Measurements from ENCODE around the gene CFAP61. TPM values are rescaled to one million over a fixed set of nuclear protein-coding genes. Genes with fewer than 3 reads are reported as not detected.

The CFAP61 gene
- total RNA-seq, 1 donor from 2014 or later = not detected

GRCh38 chr20:20195021-20195705, 142.8 kb downstream of the CFAP61 start:
- no peaks in the 10 kb centered on the region for H3K27me3 ChIP-seq

DNA sequence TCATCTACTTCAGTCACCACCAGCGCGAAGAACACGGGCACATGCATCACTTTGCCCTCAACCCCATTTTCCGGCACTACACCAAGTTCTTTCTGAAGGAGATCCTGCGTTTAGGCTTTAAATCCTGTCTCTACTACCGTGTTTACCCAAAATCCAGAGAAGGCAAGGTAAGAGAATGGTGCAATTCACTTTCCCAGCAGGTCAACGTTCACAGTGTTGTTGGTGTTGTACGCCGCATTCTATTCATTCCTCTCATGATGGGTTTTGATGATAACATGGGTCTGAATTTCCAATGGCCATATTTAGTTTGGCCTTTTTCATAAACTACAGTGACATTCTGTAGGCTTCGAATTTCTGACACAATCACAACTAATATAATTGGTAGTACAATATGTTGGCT, 144.3 kb downstream of the CFAP61 start:
- H3K4me1 ChIP-seq = no peaks in the 10 kb centered on the region
- DNase-seq (ENCODE audit: low spot score in 2 of 2) = no peak
- no peaks in the 10 kb centered on the region for H3K36me3 ChIP-seq
- H3K4me3 ChIP-seq = no peak overlapping the region
- intact Hi-C loops (cut with DNase I) = no loop called here
- TF ChIP-seq CTCF (IDR thresholded peaks at IDR 0.05) = no peak
- H3K9me3 ChIP-seq = no peaks in the 10 kb centered on the region
- H3K27me3 ChIP-seq = no peaks in the 10 kb centered on the region
- no peak overlapping the region for H3K27ac ChIP-seq

More at GRCh38 chr20:20195021-20195705, 142.8 kb downstream of the CFAP61 start:
- Histone ChIP-seq H3K4me1 (no peaks in the 10 kb centered on the region), H3K4me3 (no peak overlapping the region), H3K9me3 (no peaks in the 10 kb centered on the region), H3K36me3 (no peaks in the 10 kb centered on the region), H3K27ac (no peak overlapping the region)
- no peak for TF ChIP-seq CTCF (IDR thresholded peaks at IDR 0.05)
- DNase-seq (ENCODE audit: low spot score in 2 of 2) = no peak
- intact Hi-C loops (cut with DNase I) = no loop called here

DNA sequence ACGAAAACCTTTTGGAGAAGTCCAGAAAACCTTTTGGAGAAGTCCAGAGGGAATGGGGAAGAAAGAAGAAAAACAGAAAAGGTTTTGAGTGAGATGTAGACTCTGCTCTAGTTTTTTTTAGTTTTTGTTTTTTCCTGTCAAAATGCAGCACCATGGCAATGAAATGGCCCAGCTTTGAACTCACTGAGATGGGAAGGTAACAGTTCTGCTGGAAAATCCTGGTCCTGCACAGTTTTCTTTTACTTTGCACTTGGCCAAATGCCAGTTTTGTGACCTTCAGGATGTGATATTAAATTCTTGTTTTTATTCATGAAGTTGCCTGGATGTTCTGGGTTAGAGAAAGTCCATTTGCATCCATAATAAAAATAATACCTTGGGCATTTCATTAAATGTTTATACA, 145.7 kb downstream of the CFAP61 start:
- Histone ChIP-seq H3K36me3 (no peaks in the 10 kb centered on the region), H3K27me3 (no peaks in the 10 kb centered on the region), H3K9me3 (no peaks in the 10 kb centered on the region), H3K27ac (no peak overlapping the region), H3K4me3 (no peak overlapping the region), H3K4me1 (no peaks in the 10 kb centered on the region)
- TF ChIP-seq CTCF (IDR thresholded peaks at IDR 0.05) = no peak
- DNase-seq (ENCODE audit: low spot score in 2 of 2) = no peak
- intact Hi-C loops (cut with DNase I) = no loop called here

- intact Hi-C loops (cut with DNase I) = no loop called here
- Histone ChIP-seq H3K27ac (no peak overlapping the region), H3K4me3 (no peak overlapping the region), H3K9me3 (no peaks in the 10 kb centered on the region), H3K4me1 (no peaks in the 10 kb centered on the region), H3K27me3 (no peaks in the 10 kb centered on the region), H3K36me3 (no peaks in the 10 kb centered on the region)
- no peak for TF ChIP-seq CTCF (IDR thresholded peaks at IDR 0.05)
- DNase-seq (ENCODE audit: low spot score in 2 of 2) = no peak
Measured at GRCh38 chr20:20199361-20200160, 147.2 kb downstream of the CFAP61 start.

GRCh38 chr20:20201124-20201523, 148.8 kb downstream of the CFAP61 start:
- Histone ChIP-seq H3K4me3 (no peak overlapping the region), H3K27me3 (no peaks in the 10 kb centered on the region), H3K9me3 (no peaks in the 10 kb centered on the region), H3K27ac (no peak overlapping the region), H3K4me1 (no peaks in the 10 kb centered on the region), H3K36me3 (no peaks in the 10 kb centered on the region)
- no peak for DNase-seq (ENCODE audit: low spot score in 2 of 2)
- intact Hi-C loops (cut with DNase I) = no loop called here
- TF ChIP-seq CTCF (IDR thresholded peaks at IDR 0.05) = no peak

All from ascending aorta (tissue), 2 donors.